A549 treated with AZD9567 at 1 μM for 4 hours (cell line): Measurements from ENCODE around the gene UBR2. TPM values are rescaled to one million over a fixed set of nuclear protein-coding genes. Genes with fewer than 3 reads are reported as not detected.

Source experiments
- total RNA-seq: library from RNA; stranded (reverse); fragments of 200-300 nt; extraction: Qiagen RNA extraction; gene quantifications from 5 replicates; pipeline ENCODE4 v1.2.3, GENCODE V29; 2022; ENCODE audit not compliant: insufficient read depth

The UBR2 gene
- 5.9 to 8.0 TPM (median 6.7 TPM) in 5 replicates for total RNA-seq

DNA sequence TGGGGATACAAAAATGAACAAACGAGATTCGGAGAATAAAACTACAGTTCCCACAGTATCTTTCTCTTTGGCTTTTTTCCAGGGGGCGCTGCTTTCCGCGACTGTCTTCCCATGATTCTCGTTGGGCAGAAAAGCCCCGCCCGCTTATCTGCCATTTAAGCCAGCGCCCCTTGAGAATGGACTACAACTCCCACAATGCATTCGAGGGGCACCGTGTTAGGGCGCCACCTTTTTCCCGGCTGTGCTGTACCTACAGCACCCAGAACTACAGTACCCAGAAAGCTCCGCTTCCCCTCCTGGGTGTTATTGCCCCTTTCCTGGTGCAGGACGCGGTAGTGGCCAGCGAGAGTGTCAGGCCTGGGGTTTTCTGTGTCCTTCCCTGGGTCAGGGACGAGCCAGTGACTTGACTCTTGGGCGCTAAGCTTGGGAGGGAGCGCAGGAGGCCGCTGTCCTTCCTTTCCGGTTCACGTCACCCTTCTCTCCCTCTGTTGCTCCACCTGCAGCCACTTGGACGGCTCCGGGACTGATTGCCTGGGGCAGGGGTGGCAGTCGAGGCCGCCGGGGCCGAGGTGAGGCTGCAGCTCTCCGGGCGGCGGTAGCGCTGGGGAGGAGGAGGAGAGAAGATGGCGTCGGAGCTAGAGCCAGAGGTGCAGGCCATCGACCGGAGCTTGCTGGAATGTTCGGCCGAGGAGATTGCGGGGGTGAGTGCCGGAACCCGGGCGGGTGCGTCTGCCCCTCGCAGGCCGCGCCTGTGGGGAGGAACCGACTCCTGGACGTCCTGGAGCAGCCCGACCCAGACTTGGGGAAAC, at the start of gene UBR2:
Gene UBR2, plus strand, starts transcription at position 333 of the 809 bp plus-strand sequence. Its CDS starts 291 bp downstream, at position 624.

DNA sequence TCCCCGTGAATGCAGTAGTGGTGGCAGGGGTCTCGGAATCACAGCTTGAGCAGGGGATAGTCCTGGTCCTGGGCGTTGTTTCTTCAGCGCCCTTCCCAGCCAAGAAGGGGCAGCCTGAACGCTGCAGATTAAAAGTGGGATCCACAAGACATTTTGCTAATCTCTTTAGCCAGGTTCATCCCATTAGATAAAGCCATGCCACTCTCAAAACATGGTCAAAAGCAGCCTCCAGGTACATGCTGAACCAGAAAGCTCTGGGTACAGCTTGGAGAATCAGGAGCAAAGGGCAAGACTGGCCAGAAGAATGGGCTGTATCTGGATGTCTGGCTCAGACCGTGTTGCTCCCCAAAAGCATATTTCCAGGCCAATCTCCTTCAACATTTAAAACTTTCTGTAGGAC, 158.7 kb downstream of the UBR2 start, which contains the start of gene PRPH2:
Gene PRPH2, minus strand, starts transcription at position 101 of the 400 bp plus-strand sequence. CDS start 263 bp downstream, outside the sequence.

Other genes starting within 250 kb of the UBR2 start
- 4.2 to 7.1 TPM (median 6.2 TPM) in 5 replicates for gene TRERF1, start 112.1 kb upstream of the UBR2 start, total RNA-seq
- not detected in 5 replicates for gene PRPH2, start 158.6 kb downstream of the UBR2 start, total RNA-seq
- gene TBCC, start 182.1 kb downstream of the UBR2 start, total RNA-seq: 16.5 to 18.4 TPM (median 17.0 TPM) in 5 replicates
- gene BICRAL, start 218.0 kb downstream of the UBR2 start, total RNA-seq: 2.1 to 3.4 TPM (median 2.6 TPM) in 5 replicates